BLaER1 (cell line): ENCODE measurements around the gene NAPB.
"Not testable (repeated sequence)": the region's sequence is repeated elsewhere in the genome, so short reads cannot be mapped to it uniquely, and the experiment has no call there.

ENCODE experiments used
- H3K27ac ChIP-seq: shearing (Covaris generic); formaldehyde crosslinking; 2 replicates; pipeline ENCODE4 v1.8.1; 2022
- H3K27me3 ChIP-seq: shearing (Covaris generic); formaldehyde crosslinking; 2 replicates; pipeline ENCODE4 v1.8.1; 2022
- H3K36me3 ChIP-seq: shearing (Covaris generic); formaldehyde crosslinking; 2 replicates; pipeline ENCODE4 v1.8.1; 2022
- H3K4me1 ChIP-seq: shearing (Covaris generic); formaldehyde crosslinking; 2 replicates; pipeline ENCODE4 v1.8.1; 2022
- H3K4me2 ChIP-seq: shearing (Covaris generic); formaldehyde crosslinking; 2 replicates; pipeline ENCODE4 v1.8.1; 2022
- H3K4me3 ChIP-seq: shearing (Covaris generic); formaldehyde crosslinking; 2 replicates; pipeline ENCODE4 v1.8.1; 2022
- H3K9ac ChIP-seq: shearing (Covaris generic); formaldehyde crosslinking; 2 replicates; pipeline ENCODE4 v1.8.1; 2022
- H3K9me3 ChIP-seq: shearing (Covaris generic); formaldehyde crosslinking; 2 replicates; pipeline ENCODE4 v1.8.1; 2022
- H4K20me1 ChIP-seq: shearing (Covaris generic); formaldehyde crosslinking; 2 replicates; pipeline ENCODE4 v1.8.1; 2022
- Cebpa-rat ChIP-seq: shearing (Covaris generic); IDR thresholded peaks from 2 replicates; pipeline ENCODE4 v1.8.1; 2022

NAPB gene

GRCh38 chr20:23350196-23350903, 70.9 kb downstream of the NAPB start, which contains the start of gene NXT1:
Gene NXT1, plus strand, starts transcription at chr20:23350791. Its CDS starts 3,251 bp downstream, at chr20:23354042.
- Histone ChIP-seq H4K20me1 (peaks cover 43% of the 10 kb centered on the region), H3K9ac (peak within 1 kb of the TSS; percentile 97), H3K4me2 (peak within 1 kb of the TSS; percentile 89), H3K36me3 (peaks cover 27% of the 10 kb centered on the region), H3K4me1 (peaks cover 40% of the 10 kb centered on the region), H3K27me3 (no peaks in the 10 kb centered on the region), H3K9me3 (no peaks in the 10 kb centered on the region), H3K4me3 (peak within 1 kb of the TSS; percentile 96), H3K27ac (peak within 1 kb of the TSS; percentile 96)
- TF ChIP-seq Cebpa-rat = no peak

DNA sequence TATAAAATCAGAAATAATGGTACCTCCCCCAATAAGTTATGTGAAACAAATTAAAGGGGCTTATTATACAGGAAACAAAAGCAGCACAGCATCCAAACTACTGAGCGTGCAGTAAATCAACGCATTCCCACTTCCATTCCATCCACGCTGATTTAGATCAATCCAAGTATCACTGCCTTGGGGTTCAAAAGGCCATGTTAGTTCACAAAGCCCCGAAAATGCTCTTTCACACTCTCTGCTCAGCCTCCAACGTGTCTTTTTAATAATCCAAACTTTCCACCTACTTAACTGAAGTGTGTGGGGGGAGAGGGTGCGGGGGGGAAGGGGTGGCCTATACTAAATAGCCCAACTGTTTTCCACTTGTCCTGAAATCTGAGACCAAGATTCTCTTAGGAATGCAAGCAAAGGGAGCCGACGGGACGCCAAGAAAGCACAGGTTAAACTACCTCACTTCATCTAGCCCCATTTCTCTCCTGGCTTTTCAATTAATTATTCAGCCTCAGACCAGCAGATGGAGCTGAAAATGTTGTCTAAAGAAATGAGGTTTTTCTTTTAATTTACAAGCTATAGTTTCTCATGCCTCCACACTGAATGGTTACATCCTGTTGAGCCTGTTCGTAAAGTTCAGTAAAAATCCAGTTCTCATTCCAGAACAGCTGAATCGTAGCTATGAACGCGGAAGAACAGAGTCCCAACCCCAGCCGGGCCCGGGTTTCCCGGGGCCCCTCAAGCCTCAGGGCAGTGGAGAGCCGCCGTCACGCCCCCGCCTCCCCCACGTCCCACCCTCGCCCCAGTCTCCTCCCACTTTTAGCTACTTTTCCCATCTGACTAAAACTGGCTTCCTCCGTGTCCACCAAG, 71.7 kb downstream of the NAPB start:
- peak overlapping the region; percentile 97 for H3K9ac ChIP-seq
- TF ChIP-seq Cebpa-rat = no peak
- peak overlapping the region; percentile 89 for H3K4me2 ChIP-seq
- H3K4me1 ChIP-seq = peaks cover 32% of the 10 kb centered on the region
- H3K27ac ChIP-seq = peak overlapping the region; percentile 96
- peaks cover 35% of the 10 kb centered on the region for H4K20me1 ChIP-seq
- no peaks in the 10 kb centered on the region for H3K27me3 ChIP-seq
- H3K4me3 ChIP-seq = peak overlapping the region; percentile 96
- peaks cover 19% of the 10 kb centered on the region for H3K36me3 ChIP-seq
- H3K9me3 ChIP-seq = no peaks in the 10 kb centered on the region

- not testable (repeated sequence) for H3K4me2 ChIP-seq, H3K36me3 ChIP-seq, H3K27me3 ChIP-seq, H3K9me3 ChIP-seq, H3K4me3 ChIP-seq
- Histone ChIP-seq H3K4me1 (peaks cover 31% of the 10 kb centered on the region), H3K9ac (peak overlapping the region; percentile 97; the same call in 1 of the 2 replicates), H3K27ac (peak overlapping the region; percentile 96; the same call in 1 of the 2 replicates), H4K20me1 (peaks cover 24% of the 10 kb centered on the region)
Observed at GRCh38 chr20:23348510-23348909, 72.8 kb downstream of the NAPB start.

DNA sequence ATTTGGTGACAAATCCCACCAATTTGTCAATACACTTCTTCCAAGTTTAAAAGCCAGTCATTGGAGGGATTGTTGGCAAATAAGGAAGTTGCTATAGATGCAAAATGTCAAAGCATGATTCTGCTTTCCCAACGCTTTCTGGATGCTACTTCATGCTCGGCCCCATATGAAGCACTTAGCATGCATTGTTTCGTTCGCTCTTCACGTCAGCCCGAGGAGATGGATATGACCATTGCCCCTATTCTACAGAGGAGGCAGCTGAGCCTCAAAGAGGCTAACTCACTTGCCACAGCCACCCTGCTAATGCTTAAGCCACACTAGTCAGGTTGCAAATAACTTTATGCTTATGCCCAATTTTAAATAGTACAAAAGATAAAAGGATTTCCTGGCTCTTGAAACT, 73.5 kb downstream of the NAPB start:
- no peaks in the 10 kb centered on the region for H3K27me3 ChIP-seq
- no peak overlapping the region for H3K4me3 ChIP-seq
- peaks cover 17% of the 10 kb centered on the region for H4K20me1 ChIP-seq
- H3K4me2 ChIP-seq = no peak overlapping the region
- peaks cover 26% of the 10 kb centered on the region for H3K4me1 ChIP-seq
- H3K27ac ChIP-seq = no peak overlapping the region
- peaks cover 4% of the 10 kb centered on the region; the same call in 1 of the 2 replicates for H3K9me3 ChIP-seq
- TF ChIP-seq Cebpa-rat = no peak
- H3K9ac ChIP-seq = no peak overlapping the region
- H3K36me3 ChIP-seq = peaks cover 2% of the 10 kb centered on the region; the same call in 1 of the 2 replicates

DNA sequence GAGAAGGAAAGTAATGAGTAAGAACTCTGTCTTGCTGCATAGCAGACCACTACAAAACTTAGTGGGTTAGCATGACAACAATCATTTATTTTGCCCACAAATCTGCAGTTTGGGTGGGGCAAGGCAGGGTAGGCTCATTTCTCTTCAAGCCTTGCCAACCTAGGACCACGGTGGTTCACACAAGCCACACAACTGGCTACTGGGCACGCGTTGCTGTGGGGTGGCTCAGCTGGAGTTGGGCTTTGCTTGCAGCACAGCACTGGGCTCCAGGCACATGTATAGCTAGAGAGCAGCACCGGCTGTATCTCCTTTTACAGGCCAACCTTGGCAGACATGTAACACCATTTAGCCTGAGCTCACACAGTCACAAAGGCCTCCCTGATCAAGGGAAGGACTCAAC, 75.3 kb downstream of the NAPB start:
- no peak for TF ChIP-seq Cebpa-rat
- no peaks in the 10 kb centered on the region for H3K27me3 ChIP-seq
- no peaks in the 10 kb centered on the region for H3K36me3 ChIP-seq
- peaks cover 20% of the 10 kb centered on the region for H3K4me1 ChIP-seq
- peaks cover 4% of the 10 kb centered on the region; the same call in 1 of the 2 replicates for H3K9me3 ChIP-seq
- no peak overlapping the region for H3K4me2 ChIP-seq
- H3K27ac ChIP-seq = no peak overlapping the region
- H3K4me3 ChIP-seq = no peak overlapping the region
- H3K9ac ChIP-seq = no peak overlapping the region
- H4K20me1 ChIP-seq = no peaks in the 10 kb centered on the region; the same call in 1 of the 2 replicates

GRCh38 chr20:23344336-23344735, 77.0 kb downstream of the NAPB start:
- H3K9ac ChIP-seq = no peak overlapping the region
- no peak for TF ChIP-seq Cebpa-rat
- peaks cover 4% of the 10 kb centered on the region; the same call in 1 of the 2 replicates for H3K9me3 ChIP-seq
- no peak overlapping the region for H3K4me2 ChIP-seq
- peaks cover 17% of the 10 kb centered on the region for H3K4me1 ChIP-seq
- no peaks in the 10 kb centered on the region for H4K20me1 ChIP-seq
- H3K36me3 ChIP-seq = no peaks in the 10 kb centered on the region
- H3K4me3 ChIP-seq = no peak overlapping the region
- no peaks in the 10 kb centered on the region for H3K27me3 ChIP-seq
- no peak overlapping the region for H3K27ac ChIP-seq

DNA sequence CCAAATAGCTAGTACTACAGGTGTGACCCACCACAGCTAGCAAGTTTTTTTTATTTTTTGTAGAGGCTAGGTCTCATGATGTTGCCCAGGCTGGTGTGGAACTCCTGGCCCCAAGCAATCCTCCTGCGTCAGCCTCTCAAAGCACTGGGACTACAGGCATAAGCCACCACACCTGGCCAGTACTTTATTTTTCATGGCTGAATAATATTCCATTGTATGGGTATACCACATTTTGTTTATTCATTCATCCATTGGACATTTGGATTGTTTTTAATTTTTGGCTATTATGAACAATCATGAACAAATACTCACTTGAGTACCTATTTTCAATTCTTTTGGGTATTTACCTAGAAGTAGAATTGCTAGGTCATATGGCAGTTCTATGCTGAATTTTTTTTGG, 77.7 kb downstream of the NAPB start:
- TF ChIP-seq Cebpa-rat = no peak

DNA sequence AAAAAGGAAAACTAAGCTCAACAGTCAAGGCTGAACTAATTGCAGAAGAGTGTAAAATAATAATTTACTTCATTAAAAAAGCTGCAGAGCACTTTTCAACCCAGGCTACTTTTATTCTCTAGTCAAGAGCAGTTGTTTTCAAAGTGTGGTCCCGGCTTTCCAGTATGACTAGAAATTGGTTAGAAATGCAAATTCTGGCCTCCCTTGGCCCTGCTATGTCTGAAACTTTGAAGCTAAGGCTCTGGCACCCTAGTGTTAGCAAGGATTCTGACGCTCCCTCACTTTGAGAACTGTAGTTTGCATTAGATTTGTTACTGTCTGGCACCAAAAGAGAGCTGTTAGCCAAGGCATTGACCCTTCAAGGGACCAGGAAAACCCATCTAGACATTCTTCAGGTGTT, 80.2 kb downstream of the NAPB start:
- Histone ChIP-seq H4K20me1 (no peaks in the 10 kb centered on the region), H3K9ac (no peak overlapping the region), H3K4me1 (peaks cover 9% of the 10 kb centered on the region; the same call in 1 of the 2 replicates), H3K9me3 (peaks cover 4% of the 10 kb centered on the region; the same call in 1 of the 2 replicates), H3K36me3 (no peaks in the 10 kb centered on the region), H3K27ac (no peak overlapping the region), H3K4me3 (no peak overlapping the region), H3K27me3 (no peaks in the 10 kb centered on the region), H3K4me2 (no peak overlapping the region)
- no peak for TF ChIP-seq Cebpa-rat

More for the DNA sequence above, 77.7 kb downstream of the NAPB start:
- Histone ChIP-seq H3K4me2 (no peak overlapping the region), H3K27ac (no peak overlapping the region), H4K20me1 (no peaks in the 10 kb centered on the region), H3K9ac (no peak overlapping the region), H3K36me3 (no peaks in the 10 kb centered on the region), H3K4me3 (no peak overlapping the region), H3K4me1 (peaks cover 10% of the 10 kb centered on the region), H3K27me3 (no peaks in the 10 kb centered on the region), H3K9me3 (peaks cover 4% of the 10 kb centered on the region; the same call in 1 of the 2 replicates)

DNA sequence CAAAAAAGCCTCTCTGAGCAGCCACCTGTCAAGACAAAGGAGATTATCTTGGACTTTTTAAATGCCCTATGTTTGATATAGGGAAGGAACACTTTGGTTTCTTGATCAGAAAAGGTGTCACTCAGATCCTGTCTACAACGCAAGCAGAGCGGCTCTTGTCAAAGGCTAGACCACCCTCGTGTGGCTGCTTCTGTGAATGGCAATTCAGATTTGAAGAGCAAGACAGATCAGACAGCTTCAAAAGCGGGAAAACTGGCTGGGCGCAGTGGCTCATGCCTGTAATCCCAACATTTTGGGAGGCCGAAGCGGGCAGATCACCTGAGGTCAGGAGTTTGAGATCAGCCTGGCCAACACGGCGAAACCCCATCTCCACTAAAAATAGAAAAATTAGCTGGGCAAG, 80.8 kb downstream of the NAPB start:
- Histone ChIP-seq H3K9me3 (peaks cover 4% of the 10 kb centered on the region; the same call in 1 of the 2 replicates), H3K4me3 (no peak overlapping the region), H4K20me1 (no peaks in the 10 kb centered on the region), H3K27ac (no peak overlapping the region), H3K27me3 (no peaks in the 10 kb centered on the region), H3K36me3 (no peaks in the 10 kb centered on the region), H3K4me2 (no peak overlapping the region), H3K9ac (no peak overlapping the region), H3K4me1 (peaks cover 9% of the 10 kb centered on the region; the same call in 1 of the 2 replicates)
- TF ChIP-seq Cebpa-rat = no peak

DNA sequence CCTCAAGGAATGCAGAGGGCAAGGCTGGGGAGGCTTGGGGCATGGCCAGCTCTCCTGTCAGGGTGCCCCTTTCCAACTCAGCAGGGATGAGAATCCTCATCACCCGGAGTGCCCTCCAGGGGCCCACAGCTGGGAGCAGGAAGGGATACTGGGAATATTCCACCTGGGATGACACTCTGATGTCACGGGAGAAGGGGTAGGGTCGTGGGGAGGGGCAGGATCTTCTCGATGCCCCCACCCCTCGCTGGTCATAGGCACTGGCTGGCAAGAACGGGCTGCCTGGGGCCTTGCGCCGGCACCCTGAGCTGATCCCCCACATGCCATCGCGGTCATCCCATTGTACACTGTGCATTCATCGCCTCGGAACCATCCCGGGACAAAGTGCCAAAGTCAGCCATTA, 81.3 kb downstream of the NAPB start:
- H3K9ac ChIP-seq = no peak overlapping the region
- no peaks in the 10 kb centered on the region for H3K36me3 ChIP-seq
- no peak for TF ChIP-seq Cebpa-rat
- H4K20me1 ChIP-seq = no peaks in the 10 kb centered on the region
- H3K27ac ChIP-seq = no peak overlapping the region
- peaks cover 15% of the 10 kb centered on the region for H3K4me1 ChIP-seq
- no peaks in the 10 kb centered on the region for H3K27me3 ChIP-seq
- no peak overlapping the region for H3K4me2 ChIP-seq
- peaks cover 4% of the 10 kb centered on the region; the same call in 1 of the 2 replicates for H3K9me3 ChIP-seq
- H3K4me3 ChIP-seq = no peak overlapping the region
